ENCODE results near the gene FOXC1. TPM values are rescaled to one million over a fixed set of nuclear protein-coding genes. Genes with fewer than 3 reads are reported as not detected.

The FOXC1 gene
- total and polyA plus RNA-seq, 2 experiments from 2014 or later: 0.10 to 0.13 TPM

- Mint-ChIP-seq H3K27ac (no peak overlapping the region), H3K4me1 (no peaks in the 10 kb centered on the region; the same call in 2 of the 3 replicates), H3K27me3 (ENCODE audit: insufficient read depth, low read depth, poor library complexity) (peaks cover 9% of the 10 kb centered on the region), H3K36me3 (ENCODE audit: low read depth) (no peaks in the 10 kb centered on the region), H3K4me3 (no peak overlapping the region), H3K9me3 (no peaks in the 10 kb centered on the region)
- H4K20me1 ChIP-seq (replicated peaks; ENCODE audit: insufficient read depth): no peaks in the 10 kb centered on the region
- H3F3A ChIP-seq (replicated peaks; ENCODE audit: low read depth): no peaks in the 10 kb centered on the region
- no peak overlapping the region for H3K4me3 ChIP-seq
- no peak for ATAC-seq
- TF ChIP-seq ETS1 (IDR thresholded peaks at IDR 0.05): no peak
- TF ChIP-seq ZNF331 (CRISPR knock-in tag; IDR thresholded peaks at IDR 0.05; ENCODE audit: low read depth): no peak
- TF ChIP-seq NANOG (IDR thresholded peaks at IDR 0.05; ENCODE audit: borderline replicate concordance): no peak
- TF ChIP-seq ZNF114 (CRISPR knock-in tag; IDR thresholded peaks at IDR 0.05): no peak
- TF ChIP-seq CREB1 (CRISPR knock-in tag; IDR thresholded peaks at IDR 0.05; ENCODE audit: low read depth): no peak
- TF ChIP-seq REST (IDR thresholded peaks at IDR 0.05; ENCODE audit: unreplicated experiment): no peak
- no peak for TF ChIP-seq STAT1 (IDR thresholded peaks at IDR 0.05; ENCODE audit: unreplicated experiment)
- no peak for TF ChIP-seq JUNB (IDR thresholded peaks at IDR 0.05; ENCODE audit: unreplicated experiment)
- no peak for TF ChIP-seq POLR2AphosphoS5 (IDR thresholded peaks at IDR 0.05; ENCODE audit: low read depth)
- no peak for TF ChIP-seq EZH2 (IDR thresholded peaks at IDR 0.05; ENCODE audit: low read depth, unreplicated experiment)
- H3K4me2 ChIP-seq: no peak overlapping the region
- H3K27me3 ChIP-seq (ENCODE audit: insufficient read depth): no peaks in the 10 kb centered on the region
- no peak for DNase-seq (ENCODE audit: low spot score)
- no peak overlapping the region for H3K27ac ChIP-seq (ENCODE audit: low read depth)
- no peaks in the 10 kb centered on the region for H3K79me2 ChIP-seq (replicated peaks; ENCODE audit: insufficient read depth)
- no peaks in the 10 kb centered on the region for H3K4me1 ChIP-seq (ENCODE audit: insufficient read depth)
- H3K9me2 ChIP-seq (ENCODE audit: insufficient read depth): no peaks in the 10 kb centered on the region
- H2AFZ ChIP-seq: no peak overlapping the region
- H3K36me3 ChIP-seq (ENCODE audit: insufficient read depth): no peaks in the 10 kb centered on the region
These were observed 48.1 kb downstream of the FOXC1 start for GRCh38 chr6:1657771-1658165.

- ATAC-seq (no peak), DNase-seq (ENCODE audit: low spot score) (no peak)
- Histone ChIP-seq H3K4me3 (no peak overlapping the region), H2AFZ (no peak overlapping the region), H3K4me2 (no peak overlapping the region), H3K36me3 (ENCODE audit: insufficient read depth) (no peaks in the 10 kb centered on the region), H3K27me3 (ENCODE audit: insufficient read depth) (no peaks in the 10 kb centered on the region), H4K20me1 (replicated peaks; ENCODE audit: insufficient read depth) (no peaks in the 10 kb centered on the region), H3K9me2 (ENCODE audit: insufficient read depth) (no peaks in the 10 kb centered on the region), H3K79me2 (replicated peaks; ENCODE audit: insufficient read depth) (no peaks in the 10 kb centered on the region), H3K4me1 (ENCODE audit: insufficient read depth) (no peaks in the 10 kb centered on the region), H3K27ac (ENCODE audit: low read depth) (no peak overlapping the region), H3F3A (replicated peaks; ENCODE audit: low read depth) (no peaks in the 10 kb centered on the region)
- Mint-ChIP-seq H3K27me3 (ENCODE audit: insufficient read depth, low read depth, poor library complexity) (peaks cover 6% of the 10 kb centered on the region), H3K4me3 (no peak overlapping the region), H3K27ac (no peak overlapping the region), H3K4me1 (no peaks in the 10 kb centered on the region; the same call in 2 of the 3 replicates), H3K9me3 (no peaks in the 10 kb centered on the region), H3K36me3 (ENCODE audit: low read depth) (no peaks in the 10 kb centered on the region)
- TF ChIP-seq EZH2 (IDR thresholded peaks at IDR 0.05; ENCODE audit: low read depth, unreplicated experiment): no peak
- no peak for TF ChIP-seq REST (IDR thresholded peaks at IDR 0.05; ENCODE audit: unreplicated experiment)
- TF ChIP-seq STAT1 (IDR thresholded peaks at IDR 0.05; ENCODE audit: unreplicated experiment): no peak
- TF ChIP-seq ZNF114 (CRISPR knock-in tag; IDR thresholded peaks at IDR 0.05): no peak
- TF ChIP-seq NANOG (IDR thresholded peaks at IDR 0.05; ENCODE audit: borderline replicate concordance): no peak
- no peak for TF ChIP-seq CTCF (conservative IDR thresholded peaks at IDR 0.05; ENCODE audit: low read depth in 2 of 2)
- no peak for TF ChIP-seq ETS1 (IDR thresholded peaks at IDR 0.05)
- no peak for TF ChIP-seq POLR2AphosphoS5 (IDR thresholded peaks at IDR 0.05; ENCODE audit: low read depth)
- no peak for TF ChIP-seq ZNF331 (CRISPR knock-in tag; IDR thresholded peaks at IDR 0.05; ENCODE audit: low read depth)
These were observed 48.7 kb downstream of the FOXC1 start for GRCh38 chr6:1658212-1659005.
